Tibial nerve (tissue), 4 donors: Measurements from ENCODE around the gene ATP8B2. TPM values are rescaled to one million over a fixed set of nuclear protein-coding genes. Genes with fewer than 3 reads are reported as not detected.
"Not testable (repeated sequence)": the region's sequence is repeated elsewhere in the genome, so short reads cannot be mapped to it uniquely, and the experiment has no call there.

Experiments used
- DNase-seq, 2 donors: peaks; one replicate each; pipeline ENCODE4 v3.0.0-alpha.2; 2019; ENCODE audit warnings: low spot score in 2 of 2
- H3K27ac ChIP-seq, 4 donors: fragments of 200-600 bp; sonication (generic) in 3 of 4; one replicate each; pipeline ENCODE4 v1.5.1; 2017 to 2019; ENCODE audit warnings: mild to moderate bottlenecking in 1 of 4
- H3K27me3 ChIP-seq, 2 donors: fragments of 200-600 bp; sonication (generic) in 1 of 2; one replicate each; pipeline versions ENCODE4 v1.5.1 to v1.6.0; 2017 to 2019
- H3K36me3 ChIP-seq, 3 donors: fragments of 200-600 bp; sonication (generic); one replicate each; pipeline ENCODE4 v1.5.1; 2018 to 2019
- H3K4me1 ChIP-seq, 4 donors: fragments of 200-600 bp; sonication (generic) in 3 of 4; one replicate each; pipeline ENCODE4 v1.5.1; 2017 to 2019
- H3K4me3 ChIP-seq, 4 donors: fragments of 200-600 bp; sonication (generic) in 3 of 4; one replicate each; pipeline ENCODE4 v1.5.1; 2017 to 2019; ENCODE audit warnings: mild to moderate bottlenecking in 1 of 4, moderate library complexity in 1 of 4
- H3K9me3 ChIP-seq, 4 donors: fragments of 200-600 bp; sonication (generic) in 3 of 4; one replicate each; pipeline ENCODE4 v1.5.1; 2017 to 2019
- CTCF ChIP-seq, 5 experiments: fragments of 200-600 bp in 3 of 5; fragments of 450-650 bp in 2 of 5; sonication (generic) in 3 of 5; IDR thresholded peaks; one replicate each; pipeline ENCODE4 v1.5.1; 2016 to 2019; ENCODE audit warnings: antibody characterized with exemption in 5 of 5, mild to moderate bottlenecking in 3 of 5, moderate library complexity in 2 of 5
- EP300 ChIP-seq, 2 donors: sonication (generic); formaldehyde crosslinking; IDR thresholded peaks; one replicate each; pipeline ENCODE4 v1.6.1; 2017; ENCODE audit warnings: antibody characterized with exemption in 2 of 2, mild to moderate bottlenecking in 1 of 2
- POLR2A ChIP-seq, 2 donors: fragments of 450-650 bp; IDR thresholded peaks; one replicate each; pipeline ENCODE4 v1.6.1; 2017; ENCODE audit warnings: antibody characterized with exemption in 2 of 2, mild to moderate bottlenecking in 2 of 2, moderate library complexity in 2 of 2
- WGBS, 2 donors: methylation state at CpG; one replicate each; pipeline ENCODE4 v1.1.5; 2018; 5-methylcytosine and 5-hydroxymethylcytosine counted together
- total RNA-seq, 4 donors: library from RNA; depleted of rRNA; stranded (reverse); fragments of >200 nt; gene quantifications; one replicate each; pipeline ENCODE4 v1.1.0, GENCODE V29; 2016

Gene ATP8B2
- total RNA-seq, 4 donors from 2014 or later: 136 to 261 (median 156) TPM

DNA sequence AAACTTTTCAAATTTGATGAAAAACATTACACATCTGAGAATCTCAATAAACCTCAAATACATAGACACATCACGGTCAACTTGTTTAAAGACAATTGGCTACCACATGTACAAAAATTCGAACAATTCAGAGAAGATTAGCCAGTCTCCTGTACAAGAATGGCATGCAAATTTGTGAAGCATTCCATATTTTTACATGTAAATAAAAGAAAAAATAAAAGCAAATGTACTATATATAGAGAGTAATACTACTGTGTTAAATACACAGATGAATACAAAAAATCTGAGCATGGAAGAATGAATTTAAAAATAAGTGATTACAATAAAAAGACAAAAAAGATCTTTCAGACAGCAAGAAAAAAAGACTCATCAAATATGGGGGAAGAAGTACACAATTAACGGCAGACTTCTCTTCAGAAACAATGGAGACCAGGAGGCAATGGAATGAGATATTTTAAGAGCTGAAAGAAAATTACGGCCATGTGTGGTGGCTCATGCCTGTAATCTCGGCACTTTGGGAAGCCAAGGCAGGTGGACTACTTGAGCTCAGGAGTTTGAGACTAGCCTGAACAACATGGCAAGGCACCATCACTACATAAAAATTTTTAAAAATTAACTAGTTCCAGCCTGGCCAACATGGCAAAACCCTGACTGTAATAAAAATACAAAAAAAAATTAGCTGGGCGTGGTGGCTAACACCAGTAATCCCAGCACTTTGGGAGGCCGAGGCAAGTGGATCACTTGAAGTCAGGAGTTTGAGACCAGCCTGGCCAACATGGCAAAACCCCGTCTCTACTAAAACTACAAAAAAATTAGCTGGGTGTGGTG is 29.7 kb upstream of the ATP8B2 start:
- no peaks in the 10 kb centered on the region for H3K4me1 ChIP-seq
- peaks cover 0 to 37% (median 6%) of the 10 kb centered on the region in 4 donors for H3K9me3 ChIP-seq
- no peaks in the 10 kb centered on the region for H3K27me3 ChIP-seq
- no peak overlapping the region for H3K27ac ChIP-seq
- no peak for TF ChIP-seq POLR2A (IDR thresholded peaks at IDR 0.05)
- no peak for TF ChIP-seq CTCF (IDR thresholded peaks at IDR 0.05)
- TF ChIP-seq EP300 (IDR thresholded peaks at IDR 0.05): no peak
- no peaks in the 10 kb centered on the region for H3K36me3 ChIP-seq
- 83 to 84% methylated on average over 8 of the region's 8 CpGs for WGBS, 2 donors
- DNase-seq: no peak
- no peak overlapping the region for H3K4me3 ChIP-seq

DNA sequence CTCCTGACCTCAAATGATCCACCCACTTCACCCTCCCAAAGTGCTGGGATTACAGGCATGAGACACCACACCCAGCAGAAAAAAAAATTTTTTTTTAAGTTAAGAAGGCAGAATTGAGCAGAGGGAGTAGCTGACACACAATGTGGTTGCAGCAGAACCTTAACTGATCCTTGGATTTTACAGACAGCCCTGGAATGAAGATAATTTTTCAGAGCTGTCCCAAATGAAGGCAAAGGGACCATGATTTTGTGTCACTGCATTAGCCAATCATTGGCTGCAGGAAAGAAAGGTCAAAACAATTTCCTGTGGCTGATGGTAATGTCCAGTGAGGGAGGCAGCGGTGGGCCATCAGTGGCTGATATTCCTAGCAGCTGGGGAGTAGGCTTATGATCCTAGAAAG is 23.7 kb upstream of the ATP8B2 start:
- no peaks in the 10 kb centered on the region for H3K4me1 ChIP-seq
- no peak for DNase-seq
- no peak overlapping the region for H3K4me3 ChIP-seq
- H3K27me3 ChIP-seq: no peaks in the 10 kb centered on the region
- H3K27ac ChIP-seq: no peak overlapping the region
- 64 to 71% methylated on average over 1 of the region's 1 CpG for WGBS, 2 donors
- peaks cover 0 to 6% (median 0%) of the 10 kb centered on the region in 4 donors for H3K9me3 ChIP-seq
- H3K36me3 ChIP-seq: no peaks in the 10 kb centered on the region
- no peak for TF ChIP-seq POLR2A (IDR thresholded peaks at IDR 0.05)
- TF ChIP-seq CTCF (IDR thresholded peaks at IDR 0.05): no peak
- no peak for TF ChIP-seq EP300 (IDR thresholded peaks at IDR 0.05)

GRCh38 chr1:154304664-154305337 is 20.5 kb upstream of the ATP8B2 start:
- Histone ChIP-seq H3K4me3 (no peak overlapping the region), H3K4me1 (no peaks in the 10 kb centered on the region), H3K9me3 (no peaks in the 10 kb centered on the region), H3K36me3 (no peaks in the 10 kb centered on the region), H3K27ac (no peak overlapping the region), H3K27me3 (no peaks in the 10 kb centered on the region)
- DNase-seq: no peak
- no peak for TF ChIP-seq EP300 (IDR thresholded peaks at IDR 0.05)
- no peak for TF ChIP-seq POLR2A (IDR thresholded peaks at IDR 0.05)
- no peak for TF ChIP-seq CTCF (IDR thresholded peaks at IDR 0.05)
- WGBS, 2 donors: 61 to 68% methylated on average over 9 of the region's 9 CpGs

GRCh38 chr1:154306151-154306550 is 19.2 kb upstream of the ATP8B2 start:
- 82 to 84% methylated on average over 3 of the region's 3 CpGs for WGBS, 2 donors
- no peaks in the 10 kb centered on the region for H3K9me3 ChIP-seq
- no peak for DNase-seq
- H3K27ac ChIP-seq: no peak overlapping the region
- H3K4me1 ChIP-seq: no peaks in the 10 kb centered on the region
- H3K36me3 ChIP-seq: no peaks in the 10 kb centered on the region
- no peaks in the 10 kb centered on the region for H3K27me3 ChIP-seq
- no peak overlapping the region for H3K4me3 ChIP-seq
- no peak for TF ChIP-seq CTCF (IDR thresholded peaks at IDR 0.05)
- TF ChIP-seq EP300 (IDR thresholded peaks at IDR 0.05): no peak

GRCh38 chr1:154307670-154308270 is 17.6 kb upstream of the ATP8B2 start:
- DNase-seq, H3K27me3 ChIP-seq, H3K36me3 ChIP-seq, H3K9me3 ChIP-seq, H3K4me3 ChIP-seq, H3K4me1 ChIP-seq, H3K27ac ChIP-seq: not testable (repeated sequence)
- WGBS, 2 donors: 49 to 58% methylated on average over 4 of the region's 4 CpGs

- not testable (repeated sequence) for H3K4me1 ChIP-seq, H3K36me3 ChIP-seq, DNase-seq, H3K27me3 ChIP-seq, H3K9me3 ChIP-seq, H3K4me3 ChIP-seq, H3K27ac ChIP-seq
- 91 to 92% methylated on average over 7 of the region's 7 CpGs for WGBS, 2 donors
Measured at GRCh38 chr1:154309136-154309535, 16.2 kb upstream of the ATP8B2 start.

DNA sequence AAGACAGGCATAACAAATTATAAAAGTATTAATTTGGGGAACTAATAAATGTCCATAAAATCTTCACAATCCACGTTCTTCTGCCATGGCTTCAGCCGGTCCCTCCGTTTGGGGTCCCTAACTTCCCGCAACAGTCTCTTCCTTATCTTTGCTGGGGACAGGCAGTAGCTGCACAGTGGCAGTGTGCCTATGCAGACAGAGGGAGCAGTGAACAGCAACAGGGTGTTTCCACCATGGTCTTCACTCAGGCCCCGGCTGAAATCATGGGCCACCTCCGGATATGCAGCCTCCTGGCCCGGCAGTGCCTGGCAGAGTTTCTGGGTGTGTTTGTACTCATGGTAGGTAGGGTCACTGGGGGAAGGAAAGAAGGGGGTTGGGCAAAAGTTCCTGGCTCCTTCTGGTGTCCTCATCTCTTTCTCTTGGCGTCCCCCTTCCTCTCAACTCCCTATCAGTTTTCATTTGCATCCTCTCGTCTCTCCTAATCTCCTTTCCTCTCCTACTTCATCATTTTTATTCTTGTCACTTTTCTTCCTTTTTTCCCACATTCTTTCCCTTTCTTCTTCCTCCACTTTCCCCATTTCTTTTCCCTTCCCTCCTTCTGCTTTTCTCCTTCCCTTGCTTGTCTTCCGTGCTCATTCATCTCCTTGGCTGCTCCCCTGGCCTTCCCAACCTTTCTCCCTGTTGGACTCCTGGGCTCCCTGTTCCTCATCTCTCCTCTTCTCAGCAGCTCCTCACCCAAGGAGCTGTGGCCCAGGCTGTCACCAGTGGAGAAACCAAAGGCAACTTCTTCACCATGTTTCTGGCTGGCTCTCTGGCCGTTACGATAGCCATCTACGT is 12.9 kb upstream of the ATP8B2 start:
- DNase-seq: not testable (repeated sequence)

More for the DNA sequence above, 12.9 kb upstream of the ATP8B2 start:
- not testable (repeated sequence) for H3K4me1 ChIP-seq, H3K36me3 ChIP-seq, H3K27me3 ChIP-seq, H3K4me3 ChIP-seq, H3K27ac ChIP-seq, H3K9me3 ChIP-seq
- WGBS, 2 donors: 77 to 83% methylated on average over 11 to 13 of the region's 13 CpGs
